Measurements from ENCODE around the gene ATP2C2.

Gene ATP2C2

DNA sequence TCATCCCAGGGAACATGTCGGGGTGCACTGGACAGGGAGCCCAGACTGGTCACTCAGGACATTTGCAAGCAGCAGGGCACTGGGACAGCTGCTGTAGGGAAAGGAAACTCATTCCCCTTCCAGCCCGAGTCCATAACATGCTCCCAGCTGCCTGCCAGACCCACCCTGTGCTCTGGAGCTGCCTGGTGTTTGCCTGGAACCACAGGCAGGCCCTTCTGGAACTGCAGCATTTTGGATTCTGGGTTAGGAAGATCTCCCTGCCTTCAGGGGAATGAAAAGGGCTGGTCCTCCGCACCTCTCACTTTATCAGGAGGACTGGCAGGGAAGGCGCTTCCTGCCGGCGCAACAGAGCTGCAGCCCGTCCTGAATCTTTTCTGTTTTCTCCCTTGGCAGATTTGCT is 94.9 kb downstream of the ATP2C2 start:
- no peak for DNase-seq (ENCODE audit: low read depth, low spot score)
- no peak overlapping the region for H3K27ac ChIP-seq

DNA sequence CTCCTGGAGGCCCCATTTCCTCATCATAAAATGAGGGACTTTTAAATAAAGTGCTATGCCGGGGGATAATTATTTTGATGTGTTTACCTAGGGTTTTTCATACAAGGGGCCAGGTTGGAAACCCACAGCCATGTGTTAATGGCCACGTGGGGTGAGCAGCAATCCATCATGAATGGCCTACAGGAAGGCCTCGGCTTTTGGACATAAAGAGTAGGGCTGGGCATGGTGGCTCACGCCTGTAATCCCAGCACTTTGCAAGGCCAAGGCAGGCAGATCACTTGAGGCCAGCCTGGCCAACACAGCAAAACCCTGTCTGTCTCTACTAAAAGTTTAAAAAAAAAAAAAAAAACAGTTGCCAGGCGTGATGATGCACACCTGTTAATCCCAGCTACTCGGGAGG is 95.8 kb downstream of the ATP2C2 start:
- H3K27ac ChIP-seq: no peak overlapping the region
- DNase-seq (ENCODE audit: low read depth, low spot score): no peak

- no peak overlapping the region for H3K27ac ChIP-seq
- DNase-seq (ENCODE audit: low read depth, low spot score): no peak
Measured at GRCh38 chr16:84465154-84465553, 96.8 kb downstream of the ATP2C2 start.

DNA sequence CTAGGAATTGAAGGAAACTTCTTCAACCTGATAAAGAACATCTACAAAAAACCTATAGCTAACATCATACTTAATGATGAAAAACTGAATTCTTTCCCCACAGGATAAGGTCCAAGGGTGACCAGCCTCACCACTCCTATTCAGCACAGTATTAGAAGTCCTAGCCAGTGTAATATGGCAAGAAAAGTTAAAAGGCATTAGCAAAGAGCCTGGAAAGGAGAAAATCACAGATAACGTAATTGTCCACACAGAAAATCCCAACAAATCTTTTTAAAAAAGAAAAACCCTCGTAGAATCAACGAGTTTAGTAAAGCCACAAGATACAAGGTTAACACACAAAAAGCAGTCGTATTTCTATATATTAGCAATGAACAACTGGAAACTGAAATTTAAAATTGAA is 98.4 kb downstream of the ATP2C2 start:
- no peak for DNase-seq (ENCODE audit: low read depth, low spot score)
- H3K27ac ChIP-seq: no peak overlapping the region

DNA sequence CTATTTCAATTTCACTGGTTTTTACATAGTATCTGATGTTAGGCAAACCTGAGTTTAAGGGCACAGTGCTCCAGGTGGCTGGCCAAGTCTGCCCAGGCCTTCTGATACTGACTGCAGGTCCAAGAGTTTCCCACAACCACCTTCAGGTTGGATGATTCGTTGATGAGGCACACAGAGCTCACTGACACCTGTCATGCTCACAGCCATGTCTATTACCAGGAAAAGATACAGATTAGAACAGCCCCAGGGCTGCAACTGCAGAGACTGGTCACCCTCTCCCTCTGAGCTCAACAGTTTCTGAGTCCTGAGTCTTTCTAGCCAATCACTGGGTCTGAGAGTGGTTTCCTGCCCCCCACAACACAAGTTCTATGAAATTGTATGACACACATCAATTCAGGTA is 98.9 kb downstream of the ATP2C2 start:
- no peak overlapping the region for H3K27ac ChIP-seq
- peak; percentile 57 for DNase-seq (ENCODE audit: low read depth, low spot score)

DNA sequence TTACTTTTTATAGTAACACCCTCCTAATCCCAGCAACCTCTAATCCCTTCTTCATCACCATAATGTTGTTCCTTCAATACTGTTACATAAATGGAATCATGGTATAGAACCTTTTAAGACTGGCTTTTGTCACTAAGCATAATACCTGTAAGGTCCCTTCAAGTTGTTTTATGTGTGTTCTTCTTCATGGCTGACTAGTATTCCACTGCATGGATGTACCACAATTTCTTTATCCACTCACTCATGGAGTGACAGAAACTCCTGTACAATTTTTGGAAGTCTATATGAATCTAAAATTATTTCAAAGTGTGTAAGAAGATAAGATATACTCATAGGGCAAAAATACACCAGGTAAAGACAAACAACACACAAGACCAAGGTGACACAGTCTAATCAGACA is 99.4 kb downstream of the ATP2C2 start:
- no peak overlapping the region for H3K27ac ChIP-seq
- no peak for DNase-seq (ENCODE audit: low read depth, low spot score)

GRCh38 chr16:84471316-84471715 is 103.0 kb downstream of the ATP2C2 start:
- H3K27ac ChIP-seq: no peak overlapping the region
- DNase-seq (ENCODE audit: low read depth, low spot score): no peak

- DNase-seq (ENCODE audit: low read depth, low spot score): no peak
- H3K27ac ChIP-seq: no peak overlapping the region
Measured at GRCh38 chr16:84471966-84472365, 103.6 kb downstream of the ATP2C2 start.

- H3K27ac ChIP-seq: no peak overlapping the region
- DNase-seq (ENCODE audit: low read depth, low spot score): no peak
Measured at GRCh38 chr16:84475643-84476240, 107.4 kb downstream of the ATP2C2 start.

DNA sequence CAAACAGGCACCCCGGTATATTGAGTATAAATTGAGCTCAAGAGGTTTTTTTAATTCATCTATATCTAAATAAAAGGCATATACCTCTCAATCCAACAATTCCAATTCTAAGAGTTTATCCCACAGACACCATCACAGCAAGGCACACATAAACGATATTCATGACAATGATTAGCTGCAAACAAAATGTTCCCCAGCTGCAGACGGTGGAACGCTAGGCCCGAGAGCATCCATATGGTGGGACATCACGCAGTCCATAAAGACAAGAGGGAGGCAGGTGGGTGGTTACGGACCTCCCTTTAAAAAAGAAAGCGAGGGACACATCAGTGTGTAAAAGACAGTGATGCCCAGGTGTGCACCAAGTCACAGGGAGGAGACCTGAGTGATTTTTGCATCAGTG is 108.1 kb downstream of the ATP2C2 start:
- H3K27ac ChIP-seq: no peak overlapping the region
- no peak for DNase-seq (ENCODE audit: low read depth, low spot score)

- H3K27ac ChIP-seq: no peak overlapping the region
- no peak for DNase-seq (ENCODE audit: low read depth, low spot score)
Measured at GRCh38 chr16:84477661-84478060, 109.3 kb downstream of the ATP2C2 start.

GRCh38 chr16:84478172-84478947 is 110.0 kb downstream of the ATP2C2 start:
- no peak overlapping the region for H3K27ac ChIP-seq
- no peak for DNase-seq (ENCODE audit: low read depth, low spot score)

DNA sequence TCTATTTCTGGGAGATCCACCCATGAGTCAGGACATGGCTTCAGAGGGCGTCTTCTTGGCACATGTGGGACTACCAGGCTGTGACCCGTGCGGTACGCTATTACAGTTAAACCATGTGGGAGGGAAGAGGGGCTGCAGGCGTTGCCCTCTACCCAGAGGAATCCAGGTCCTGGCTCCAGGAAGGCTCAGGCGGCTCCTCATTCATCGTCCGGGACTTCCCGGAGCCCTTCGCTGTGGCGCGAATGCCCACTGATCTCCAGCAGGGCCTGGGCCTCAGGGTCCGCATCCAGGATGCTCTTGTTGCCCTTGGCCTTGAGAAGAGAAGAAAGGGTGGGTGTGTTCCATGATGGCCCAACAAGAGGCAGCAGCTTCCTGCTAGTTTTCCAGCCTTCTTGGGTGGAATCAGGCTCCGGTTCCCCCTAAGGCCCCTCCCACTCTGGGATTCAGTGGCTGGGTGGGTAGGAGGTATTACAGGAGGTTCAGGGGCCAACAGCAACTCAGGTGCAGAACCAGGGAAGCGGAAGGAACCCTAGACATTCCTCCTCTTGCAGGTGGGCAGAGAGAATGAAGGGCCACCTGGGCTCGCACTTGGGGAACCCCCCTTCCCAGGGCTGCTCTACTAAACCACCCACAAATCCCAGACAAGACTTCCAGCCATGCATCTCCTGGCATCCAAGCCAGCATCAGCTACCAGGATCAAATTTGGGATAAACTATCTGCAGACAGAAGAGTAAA is 111.5 kb downstream of the ATP2C2 start:
- no peak overlapping the region for H3K27ac ChIP-seq
- DNase-seq (ENCODE audit: low read depth, low spot score): no peak

- no peak for DNase-seq (ENCODE audit: low read depth, low spot score)
- H3K27ac ChIP-seq: no peak overlapping the region
Measured at GRCh38 chr16:84481051-84481735, 112.9 kb downstream of the ATP2C2 start.

GRCh38 chr16:84482001-84482891 is 113.9 kb downstream of the ATP2C2 start:
- no peak overlapping the region for H3K27ac ChIP-seq
- DNase-seq (ENCODE audit: low read depth, low spot score): no peak

DNA sequence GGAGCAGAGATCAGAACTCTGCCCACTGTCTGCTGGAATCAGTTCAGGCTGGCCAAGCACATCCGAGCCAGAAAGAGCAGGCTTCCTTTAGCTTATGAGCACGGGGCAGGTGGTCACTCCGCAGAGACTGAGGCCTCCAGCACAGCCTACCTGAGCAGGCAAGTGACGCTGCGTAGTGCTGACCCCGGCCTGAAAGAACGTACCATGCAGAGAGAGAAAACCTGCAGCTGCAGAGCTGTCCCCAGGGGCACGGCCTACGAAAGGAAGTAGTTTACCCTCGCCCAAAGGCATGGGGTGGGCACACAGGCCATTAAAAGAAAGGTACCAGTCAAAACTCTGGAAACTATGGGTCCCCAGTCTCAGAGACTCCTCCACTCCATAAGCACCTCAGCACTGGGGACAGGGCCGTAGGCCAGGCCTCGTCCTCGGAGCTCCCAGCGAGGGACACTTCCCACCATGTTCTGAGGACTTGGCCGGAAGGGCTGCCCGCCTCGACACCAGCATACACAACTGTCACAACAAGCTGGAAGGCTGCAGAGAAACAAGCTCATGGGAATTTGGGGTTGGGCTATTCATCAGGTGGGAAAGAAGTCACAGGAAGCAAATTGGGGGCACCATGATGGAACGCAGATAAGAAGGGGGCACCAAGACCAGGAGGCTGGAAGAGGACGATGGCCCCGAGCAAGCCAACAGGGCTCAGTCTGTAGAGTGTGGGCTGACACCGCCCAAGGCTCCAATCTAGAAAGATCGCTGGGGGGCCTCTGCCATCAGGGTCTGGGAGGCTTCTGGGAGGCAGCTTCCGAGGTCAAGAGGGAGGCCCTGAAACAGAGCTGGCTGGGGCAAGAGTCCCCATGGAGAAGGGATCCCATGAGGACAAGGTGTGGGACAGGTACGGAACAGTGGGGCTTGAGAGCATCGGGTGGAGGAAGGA is 114.9 kb downstream of the ATP2C2 start:
- no peak for DNase-seq (ENCODE audit: low read depth, low spot score)

GRCh38 chr16:84483882-84484565 is 115.7 kb downstream of the ATP2C2 start:
- DNase-seq (ENCODE audit: low read depth, low spot score): no peak
- no peak overlapping the region for H3K27ac ChIP-seq

More for the DNA sequence above, 114.9 kb downstream of the ATP2C2 start:
- H3K27ac ChIP-seq: no peak overlapping the region

DNA sequence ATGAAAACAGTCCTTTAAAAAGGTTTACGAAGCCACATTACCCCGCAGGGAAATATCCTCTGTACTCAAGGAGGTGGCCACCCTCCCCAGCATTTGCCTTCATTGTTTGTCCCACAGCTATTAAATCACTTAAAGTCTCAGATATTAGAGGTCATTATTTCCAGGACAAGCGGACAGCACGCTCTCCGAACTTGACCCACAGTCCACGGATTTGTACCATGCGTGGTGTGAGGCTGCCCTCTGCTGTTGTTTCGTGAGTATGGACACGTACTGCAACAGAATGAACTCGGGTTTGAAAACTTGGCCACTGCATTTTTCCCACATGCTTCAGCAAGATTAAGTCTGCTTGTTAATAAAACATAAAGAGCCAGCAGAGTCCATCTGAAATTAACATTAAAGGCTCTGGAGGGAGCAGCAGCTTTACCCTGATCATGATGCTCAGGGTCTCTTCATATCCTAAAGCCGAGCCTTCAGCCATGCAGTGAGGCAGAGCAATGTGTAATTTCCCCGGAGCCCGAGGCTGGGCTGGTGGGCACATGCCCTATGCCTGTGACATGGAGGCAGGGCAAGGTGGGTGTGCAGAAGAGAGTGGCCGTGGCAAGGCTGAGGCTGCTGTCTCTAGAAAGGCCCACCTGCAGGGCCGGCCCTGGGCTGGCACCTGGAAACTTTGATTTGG is 116.4 kb downstream of the ATP2C2 start:
- DNase-seq (ENCODE audit: low read depth, low spot score): no peak
- H3K27ac ChIP-seq: no peak overlapping the region

Measured in epithelial cell of prostate (primary cell).